Activated T-cell treated with anti-CD3 and anti-CD28 coated beads for 1 hour (primary cell): Measurements from ENCODE around the gene LRIT2.

ENCODE experiments used
- DNase-seq: peaks from one replicate; pipeline ENCODE4 v3.0.0-alpha.2; 2020; ENCODE audit warnings: low read depth

LRIT2 gene

DNA sequence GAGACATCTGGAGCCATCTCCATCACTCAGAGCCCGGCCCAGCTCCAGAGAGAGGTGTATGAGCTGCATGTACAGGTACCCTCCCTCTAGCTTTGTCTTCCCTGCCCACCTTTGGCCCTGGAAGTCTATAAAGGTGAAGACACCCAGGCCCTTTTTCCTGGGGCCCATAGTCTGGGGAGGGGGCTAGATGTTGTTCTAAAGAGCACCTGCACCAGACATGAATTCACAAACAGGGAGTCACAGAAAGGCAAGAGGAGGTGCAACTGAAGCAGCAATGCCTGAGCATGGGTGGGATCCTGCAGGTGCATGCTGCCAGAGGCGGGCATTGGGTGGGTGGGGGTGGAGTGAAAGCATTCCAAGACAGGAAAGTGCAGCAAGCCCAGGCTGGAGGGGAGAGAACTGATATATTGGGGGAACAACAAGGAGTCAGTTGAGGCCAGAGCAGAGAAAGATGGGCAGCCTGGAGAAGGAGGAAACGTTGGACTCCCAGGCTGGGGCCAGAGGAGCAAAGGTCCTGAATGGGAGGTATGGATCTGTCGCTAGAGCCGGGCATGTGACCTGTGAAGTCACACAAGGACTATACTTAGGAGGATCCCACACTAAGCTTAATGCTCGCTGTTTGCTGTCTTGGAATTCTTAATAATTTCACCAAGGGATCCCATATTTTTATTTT, 19.4 kb downstream of the LRIT2 start:
- no peak for DNase-seq

- DNase-seq: peak; percentile 47
These were observed 20.1 kb downstream of the LRIT2 start for GRCh38 chr10:84205049-84205852.

GRCh38 chr10:84204610-84205009, 20.7 kb downstream of the LRIT2 start:
- DNase-seq: no peak

- DNase-seq: no peak
These were observed 21.2 kb downstream of the LRIT2 start for GRCh38 chr10:84204122-84204521.

- DNase-seq: no peak
These were observed 23.0 kb downstream of the LRIT2 start for GRCh38 chr10:84202349-84202748.

DNA sequence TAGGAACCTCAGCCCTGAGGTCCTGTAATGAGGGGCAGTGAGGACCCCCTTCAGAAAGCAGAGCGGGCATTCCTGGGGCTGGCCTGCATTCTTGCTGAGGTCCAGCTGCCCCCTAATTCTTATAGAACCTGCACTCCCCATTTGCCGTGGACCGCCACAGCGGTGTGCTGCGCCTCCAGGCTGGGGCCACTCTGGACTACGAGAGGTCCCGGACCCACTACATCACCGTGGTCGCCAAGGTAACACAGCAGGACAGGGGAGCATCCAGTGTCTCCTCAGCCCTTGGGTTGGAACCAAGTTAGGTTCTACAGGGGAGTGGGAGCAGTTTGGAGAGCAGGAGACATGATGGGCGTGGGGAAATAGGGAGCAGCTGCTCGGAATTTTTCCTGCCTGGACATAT, 23.7 kb downstream of the LRIT2 start:
- no peak for DNase-seq

- no peak for DNase-seq
These were observed 24.1 kb downstream of the LRIT2 start for GRCh38 chr10:84201244-84201606.

DNA sequence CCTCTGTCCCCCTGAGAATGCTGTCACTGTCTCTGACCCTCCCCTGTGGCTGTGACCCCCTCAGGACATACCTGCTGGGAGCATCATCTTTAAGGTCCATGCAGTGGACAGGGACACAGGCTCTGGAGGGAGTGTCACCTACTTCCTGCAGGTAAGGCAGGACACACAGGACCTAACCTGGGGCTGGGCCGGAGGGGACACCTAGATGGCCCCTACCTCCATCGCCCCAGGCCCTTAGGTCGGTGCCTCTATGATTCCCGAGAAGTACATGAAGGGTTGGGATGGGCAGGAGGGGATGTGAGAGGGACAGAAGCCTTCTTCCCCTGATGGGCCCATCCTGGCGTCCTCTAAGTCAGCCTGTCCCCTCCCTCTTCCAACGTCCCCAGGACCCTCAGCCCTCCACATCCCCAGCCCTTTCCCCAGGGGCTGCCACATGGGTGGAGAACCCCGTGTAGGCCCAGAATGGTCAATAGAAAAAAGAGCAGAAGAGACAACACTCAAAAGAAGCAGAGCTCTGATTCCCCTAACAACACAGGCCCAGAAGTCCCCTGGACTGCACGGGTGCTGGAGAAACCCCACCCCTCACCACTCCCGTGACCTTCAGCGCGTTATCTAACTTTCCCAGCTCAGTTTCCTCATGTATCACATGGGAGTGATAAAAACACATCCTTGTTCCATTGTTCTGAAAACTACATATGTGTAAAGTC, 24.7 kb downstream of the LRIT2 start:
- DNase-seq: no peak

GRCh38 chr10:84198206-84198915, 27.0 kb downstream of the LRIT2 start:
- DNase-seq: no peak

DNA sequence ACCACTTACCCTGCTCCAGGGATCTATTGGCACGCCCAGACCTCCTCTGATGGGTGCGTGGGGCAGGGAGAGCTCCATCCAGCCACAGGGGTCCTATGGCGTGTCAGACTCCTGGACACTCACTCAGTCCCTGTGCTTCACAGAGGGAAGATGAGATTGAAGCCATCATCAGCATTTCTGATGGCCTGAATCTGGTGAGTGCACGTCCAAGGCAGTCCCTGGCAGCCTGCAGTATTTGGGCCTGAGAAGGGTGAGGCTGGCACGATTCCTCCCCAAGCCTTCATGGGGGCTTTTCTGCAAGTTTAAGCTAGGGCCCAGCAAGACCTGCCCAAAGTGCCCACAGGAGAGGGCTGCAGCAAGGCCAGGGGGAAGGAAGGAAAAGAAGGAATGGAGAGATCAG, 27.7 kb downstream of the LRIT2 start:
- DNase-seq: no peak

- DNase-seq: no peak
These were observed 28.4 kb downstream of the LRIT2 start for GRCh38 chr10:84196941-84197340.

DNA sequence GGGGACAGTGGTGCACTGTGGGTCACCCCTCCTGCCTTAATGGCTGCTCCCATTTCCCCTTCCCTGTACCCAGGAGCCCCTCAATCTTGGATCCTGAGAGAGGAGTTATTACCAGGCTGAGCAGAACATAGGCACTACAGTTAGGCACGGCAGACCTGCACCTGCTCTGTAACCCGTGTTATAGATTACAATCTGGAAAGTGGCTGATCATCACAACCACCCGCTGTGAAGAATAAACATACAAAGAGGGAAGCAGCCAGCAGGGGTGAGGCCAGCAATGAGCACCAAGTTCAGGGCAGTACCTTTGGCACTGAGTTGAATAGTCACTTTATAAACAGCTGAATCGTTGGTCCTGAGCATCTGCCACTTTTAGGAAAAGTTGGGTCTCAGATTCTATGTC, 29.3 kb downstream of the LRIT2 start:
- no peak for DNase-seq

- no peak for DNase-seq
These were observed 30.1 kb downstream of the LRIT2 start for GRCh38 chr10:84195044-84195830.

GRCh38 chr10:84194424-84195043, 30.8 kb downstream of the LRIT2 start, which contains the start of gene CDHR1:
TSS of gene CDHR1 (plus strand) at chr10:84194537. CDS start at chr10:84194761, 224 bp downstream.
- peak; percentile 33 for DNase-seq

- DNase-seq: no peak
These were observed 31.4 kb downstream of the LRIT2 start for GRCh38 chr10:84193846-84194423.

DNA sequence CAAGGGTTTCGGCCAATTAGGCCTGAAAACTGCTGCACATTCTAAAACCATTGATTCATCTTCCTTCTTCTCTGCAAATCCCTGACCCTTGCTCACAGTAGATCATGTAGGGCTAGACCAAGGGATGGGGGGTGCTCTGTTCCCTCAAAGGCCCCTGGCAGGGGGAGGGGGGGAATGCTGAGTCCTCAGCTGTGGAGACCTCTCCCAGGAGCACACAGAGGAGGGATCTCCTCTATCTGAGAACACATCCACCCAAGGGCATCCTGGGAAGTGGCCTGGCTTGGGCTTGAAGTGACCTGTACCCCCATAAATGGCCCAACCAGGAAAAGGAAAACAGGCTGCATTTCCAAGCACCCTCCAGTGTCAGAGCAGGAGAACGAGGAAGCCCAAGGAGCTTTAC, 32.0 kb downstream of the LRIT2 start:
- no peak for DNase-seq

GRCh38 chr10:84191106-84191505, 34.2 kb downstream of the LRIT2 start:
- no peak for DNase-seq

GRCh38 chr10:84190621-84191020, 34.7 kb downstream of the LRIT2 start:
- DNase-seq: no peak

DNA sequence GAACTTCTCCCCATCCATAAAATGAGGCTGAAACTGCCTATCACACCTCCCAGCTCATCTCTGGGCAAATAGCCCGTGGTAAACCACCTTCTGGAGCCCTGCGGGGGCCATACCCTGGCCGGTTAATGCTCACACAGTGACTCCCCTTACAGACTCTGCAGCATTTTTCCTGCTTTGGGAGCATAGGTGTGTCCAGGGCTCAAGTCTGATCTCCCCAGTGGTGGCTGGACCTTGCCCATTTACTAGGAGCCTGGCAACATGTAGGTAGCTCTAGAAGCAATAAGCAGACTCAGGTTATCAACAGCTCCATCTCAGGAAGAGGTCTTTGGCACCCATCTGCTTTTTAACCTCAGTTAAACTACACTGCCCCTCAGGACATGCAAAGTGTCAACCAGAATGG, 36.5 kb downstream of the LRIT2 start:
- DNase-seq: no peak

DNA sequence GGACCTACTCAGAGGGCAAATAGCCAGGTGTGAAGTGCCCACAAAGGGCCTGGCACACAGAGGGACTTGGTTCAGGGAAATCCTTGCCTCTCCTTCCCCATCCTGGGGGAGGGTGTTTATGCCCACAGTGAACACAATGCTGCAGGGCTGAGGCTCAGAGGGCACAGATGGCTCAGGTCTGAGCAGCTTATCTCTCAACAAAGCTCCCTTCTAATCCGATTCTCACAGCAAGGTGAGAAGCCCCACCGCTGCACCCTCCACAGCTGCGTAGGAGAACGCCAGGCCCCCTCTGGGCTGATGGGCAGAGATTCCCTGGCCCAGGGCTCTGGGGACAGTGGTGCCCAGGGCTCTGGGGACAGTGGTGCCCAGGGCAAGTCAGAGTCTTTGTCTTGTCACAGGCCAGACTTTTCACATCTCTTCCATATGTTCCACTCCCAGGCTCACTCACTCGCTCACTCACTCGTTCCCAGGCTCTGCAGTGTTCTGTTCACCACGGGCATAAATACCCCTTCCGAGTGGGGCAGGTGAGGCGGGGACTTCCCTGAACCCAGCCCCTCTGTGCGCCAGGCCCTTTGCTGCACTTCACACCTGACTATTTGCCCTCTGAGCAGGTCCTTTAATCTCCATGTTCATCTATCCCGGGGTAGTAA, 39.7 kb downstream of the LRIT2 start:
- DNase-seq: no peak
